Measurements from ENCODE around the gene DTX2.
A peak's percentile ranks its signal among the peaks of the same experiment; 100 is the strongest.
"Not testable (repeated sequence)": the region's sequence is repeated elsewhere in the genome, so short reads cannot be mapped to it uniquely, and the experiment has no call there.

The DTX2 gene

GRCh38 chr7:76445577-76446008 lies 15.9 kb upstream of the DTX2 start:
- DNase-seq: peak; percentile 56

- not testable (repeated sequence) for DNase-seq
Observed at GRCh38 chr7:76457017-76457416, 4.5 kb upstream of the DTX2 start.

GRCh38 chr7:76458504-76458903 lies 3.0 kb upstream of the DTX2 start:
- not testable (repeated sequence) for DNase-seq

- not testable (repeated sequence) for DNase-seq
Observed at GRCh38 chr7:76460767-76461166, 742 bp upstream of the DTX2 start.

GRCh38 chr7:76462271-76462882 lies 868 bp downstream of the DTX2 start:
- not testable (repeated sequence) for DNase-seq

GRCh38 chr7:76464959-76465358 lies 3.5 kb downstream of the DTX2 start:
- not testable (repeated sequence) for DNase-seq

GRCh38 chr7:76465950-76466349 lies 4.4 kb downstream of the DTX2 start:
- not testable (repeated sequence) for DNase-seq

- not testable (repeated sequence) for DNase-seq
Observed at GRCh38 chr7:76467743-76468404, 6.4 kb downstream of the DTX2 start.

GRCh38 chr7:76471556-76472221 lies 10.2 kb downstream of the DTX2 start:
- DNase-seq: peak; percentile 77

- DNase-seq: not testable (repeated sequence)
Observed at GRCh38 chr7:76473097-76473496, 11.6 kb downstream of the DTX2 start.

GRCh38 chr7:76476280-76476679 lies 14.8 kb downstream of the DTX2 start:
- DNase-seq: not testable (repeated sequence)

GRCh38 chr7:76476742-76477474 lies 15.4 kb downstream of the DTX2 start:
- not testable (repeated sequence) for DNase-seq

- peak; percentile 69 for DNase-seq
Observed at GRCh38 chr7:76479628-76480027, 18.1 kb downstream of the DTX2 start.

- peak; percentile 20 for DNase-seq
Observed at GRCh38 chr7:76480403-76481253, 19.1 kb downstream of the DTX2 start.

- DNase-seq: not testable (repeated sequence)
Observed at GRCh38 chr7:76482660-76483059, 21.2 kb downstream of the DTX2 start.

- DNase-seq: not testable (repeated sequence)
Observed at GRCh38 chr7:76483081-76483480, 21.6 kb downstream of the DTX2 start.

GRCh38 chr7:76484456-76484855 lies 22.9 kb downstream of the DTX2 start:
- not testable (repeated sequence) for DNase-seq

GRCh38 chr7:76485822-76486610 lies 24.5 kb downstream of the DTX2 start:
- DNase-seq: not testable (repeated sequence)

- DNase-seq: not testable (repeated sequence)
Observed at GRCh38 chr7:76486618-76487017, 25.1 kb downstream of the DTX2 start.

GRCh38 chr7:76487969-76488368 lies 26.5 kb downstream of the DTX2 start:
- DNase-seq: not testable (repeated sequence)

- DNase-seq: not testable (repeated sequence)
Observed at GRCh38 chr7:76492139-76492538, 30.6 kb downstream of the DTX2 start.
